SK-N-SH treated with all-trans-retinoic acid at 6 μM for 48 hours (cell line): ENCODE measurements around the gene ENTR1.
"Not testable (repeated sequence)": the region's sequence is repeated elsewhere in the genome, so short reads cannot be mapped to it uniquely, and the experiment has no call there.

Experiments
- ATAC-seq: fragments of 200-7000 bp; cut with Tn5 transposase; 3 replicates; pipeline ENCODE4 v1.9.1; 2020; ENCODE audit warnings: mild to moderate bottlenecking, moderate library complexity
- ARNTL ChIP-seq: fragments of 450-650 bp; formaldehyde crosslinking; IDR thresholded peaks from 2 replicates; pipeline ENCODE4 v1.5.0; 2020; ENCODE audit warnings: low read depth, mild to moderate bottlenecking, moderate library complexity, borderline replicate concordance
- BACH2 ChIP-seq: fragments of 250-450 bp; sonication (Bioruptor Pico); IDR thresholded peaks from 2 replicates; pipeline ENCODE4 v1.9.0; 2021; ENCODE audit warnings: mild to moderate bottlenecking, borderline replicate concordance
- CSDC2 ChIP-seq: fragments of 250-450 bp; sonication (Bioruptor Pico); IDR thresholded peaks from 2 replicates; pipeline ENCODE4 v1.5.0; 2020; ENCODE audit warnings: mild to moderate bottlenecking, moderate library complexity
- CSRNP3 ChIP-seq: fragments of 250-450 bp; sonication (Bioruptor Pico); IDR thresholded peaks from 2 replicates; pipeline ENCODE4 v1.5.1; 2021; ENCODE audit warnings: mild to moderate bottlenecking, moderate library complexity
- GLIS3 ChIP-seq: fragments of 250-450 bp; sonication (Bioruptor Pico); IDR thresholded peaks from 2 replicates; pipeline ENCODE4 v1.5.0; 2020; ENCODE audit warnings: mild to moderate bottlenecking, moderate library complexity
- ISL1 ChIP-seq: fragments of 250-450 bp; sonication (Bioruptor Pico); IDR thresholded peaks from 2 replicates; pipeline ENCODE4 v2.1.2; 2022; ENCODE audit warnings: mild to moderate bottlenecking, moderate library complexity
- OSR1 ChIP-seq: fragments of 250-450 bp; sonication (Bioruptor Pico); IDR thresholded peaks from 2 replicates; pipeline ENCODE4 v1.8.0; 2022; ENCODE audit warnings: moderate library complexity, mild to moderate bottlenecking, inconsistent platforms
- PATZ1 ChIP-seq: fragments of 250-450 bp; sonication (Bioruptor Pico); IDR thresholded peaks from 2 replicates; pipeline ENCODE4 v1.8.0; 2020; ENCODE audit warnings: mild to moderate bottlenecking, moderate library complexity, borderline replicate concordance
- POU6F1 ChIP-seq: fragments of 250-450 bp; sonication (Bioruptor Pico); IDR thresholded peaks from 2 replicates; pipeline ENCODE4 v1.8.0; 2021; ENCODE audit warnings: low read depth, mild to moderate bottlenecking, moderate library complexity, borderline replicate concordance
- PPARA ChIP-seq: fragments of 250-450 bp; sonication (Bioruptor Pico); IDR thresholded peaks from 2 replicates; pipeline ENCODE4 v1.5.0; 2020; ENCODE audit warnings: mild to moderate bottlenecking, borderline replicate concordance
- RARB ChIP-seq: fragments of 250-450 bp; sonication (Bioruptor Pico); IDR thresholded peaks from 2 replicates; pipeline ENCODE4 v1.8.0; 2021; ENCODE audit warnings: mild to moderate bottlenecking, moderate library complexity
- SNAI2 ChIP-seq: fragments of 250-450 bp; sonication (Bioruptor Pico); IDR thresholded peaks from 2 replicates; pipeline ENCODE4 v1.5.0; 2020; ENCODE audit warnings: mild to moderate bottlenecking, moderate library complexity
- TCF4 ChIP-seq: fragments of 250-450 bp; sonication (Bioruptor Pico); IDR thresholded peaks from 2 replicates; pipeline ENCODE4 v1.8.0; 2021; ENCODE audit warnings: mild to moderate bottlenecking, moderate library complexity, borderline replicate concordance
- TOX ChIP-seq: fragments of 250-450 bp; sonication (Bioruptor Pico); IDR thresholded peaks from 2 replicates; pipeline ENCODE4 v1.8.0; 2021; ENCODE audit warnings: mild to moderate bottlenecking, moderate library complexity, borderline replicate concordance
- TSHZ2 ChIP-seq: fragments of 250-450 bp; sonication (Bioruptor Pico); IDR thresholded peaks from 2 replicates; pipeline ENCODE4 v1.5.0; 2020; ENCODE audit warnings: mild to moderate bottlenecking, moderate library complexity
- ZC3H10 ChIP-seq: fragments of 250-450 bp; sonication (Bioruptor Pico); IDR thresholded peaks from 2 replicates; pipeline ENCODE4 v1.5.1; 2021; ENCODE audit warnings: mild to moderate bottlenecking, moderate library complexity
- ZFP30 ChIP-seq: fragments of 450-650 bp; formaldehyde crosslinking; IDR thresholded peaks from 2 replicates; pipeline ENCODE4 v1.5.0; 2022; ENCODE audit warnings: mild to moderate bottlenecking, moderate library complexity
- ZNF565 ChIP-seq: fragments of 450-650 bp; formaldehyde crosslinking; conservative IDR thresholded peaks from 2 replicates; pipeline ENCODE4 v1.5.0; 2020; ENCODE audit warnings: low read depth, mild to moderate bottlenecking, moderate library complexity
- ZNF8 ChIP-seq: fragments of 450-650 bp; formaldehyde crosslinking; IDR thresholded peaks from 2 replicates; pipeline ENCODE4 v1.5.0; 2020; ENCODE audit warnings: mild to moderate bottlenecking, moderate library complexity

The ENTR1 gene

GRCh38 chr9:136407911-136408310 lies 2.5 kb downstream of the ENTR1 start:
- no peak for ATAC-seq
- TF ChIP-seq BACH2, result no peak
- no peak for TF ChIP-seq GLIS3 (CRISPR knock-in tag)
- no peak for TF ChIP-seq TCF4 (CRISPR knock-in tag)
- no peak for TF ChIP-seq OSR1 (CRISPR knock-in tag)
- no peak for TF ChIP-seq ZNF565
- TF ChIP-seq CSDC2 (CRISPR knock-in tag), result no peak
- no peak for TF ChIP-seq RARB
- TF ChIP-seq SNAI2, result no peak
- no peak for TF ChIP-seq PPARA (CRISPR knock-in tag)
- TF ChIP-seq PATZ1 (CRISPR knock-in tag), result no peak
- no peak for TF ChIP-seq CSRNP3 (CRISPR knock-in tag)
- TF ChIP-seq ARNTL (CRISPR knock-in tag), result no peak
- TF ChIP-seq TOX, result no peak
- no peak for TF ChIP-seq POU6F1 (CRISPR knock-in tag)

- not testable (repeated sequence) for ATAC-seq
Observed at GRCh38 chr9:136407061-136407460, 3.4 kb downstream of the ENTR1 start.

GRCh38 chr9:136405904-136406303 lies 4.5 kb downstream of the ENTR1 start:
- not testable (repeated sequence) for ATAC-seq

- ATAC-seq, result no peak
Observed at GRCh38 chr9:136405481-136405880, 4.9 kb downstream of the ENTR1 start.

More at GRCh38 chr9:136405481-136405880, 4.9 kb downstream of the ENTR1 start:
- TF ChIP-seq TSHZ2 (no peak), CSDC2 (CRISPR knock-in tag) (no peak), ZNF8 (no peak), ZC3H10 (CRISPR knock-in tag) (no peak), PPARA (CRISPR knock-in tag) (no peak), ZFP30 (no peak), PATZ1 (CRISPR knock-in tag) (no peak), TCF4 (CRISPR knock-in tag) (no peak), POU6F1 (CRISPR knock-in tag) (no peak), RARB (no peak), ARNTL (CRISPR knock-in tag) (no peak), ISL1 (no peak), ZNF565 (no peak), TOX (no peak), GLIS3 (CRISPR knock-in tag) (no peak), CSRNP3 (CRISPR knock-in tag) (no peak)
- TF ChIP-seq, all 23 proteins: peak for 0
